ENCODE data around the gene PROSER1. TPM values are rescaled to one million over a fixed set of nuclear protein-coding genes. Genes with fewer than 3 reads are reported as not detected.
A peak's percentile ranks its signal among the peaks of the same experiment; 100 is the strongest.

PROSER1 gene
- total and polyA plus RNA-seq, 9 of the 15 experiments (the other 6 are each of a cell fraction or from before 2014, with no cell fraction given) = 9.2 to 36.2 (median 10.4) TPM

- BruUV-seq (replicated peaks) = no TSS peak
- no peak overlapping the region for H3K4me2 ChIP-seq (ENCODE audit: insufficient read depth, low read length)
- no peaks in the 10 kb centered on the region for H3K9me1 ChIP-seq (ENCODE audit: control insufficient read depth, insufficient read depth, low read length)
- H3K27me3 ChIP-seq (ENCODE audit: control insufficient read depth in 2 of 2, insufficient read depth in 2 of 2, low read length in 2 of 2) = no peaks in the 10 kb centered on the region
- ATAC-seq (peak; percentile 66), FAIRE-seq (no peak), DNase-seq (ENCODE audit: extremely low read depth in 1 of 4, low spot score in 3 of 4) (peak in 1 of 4 experiments; percentile 12)
- no peaks in the 10 kb centered on the region for H4K20me1 ChIP-seq (replicated peaks; ENCODE audit: control insufficient read depth, insufficient read depth, low read length)
- no peak overlapping the region for H2AFZ ChIP-seq (ENCODE audit: low read depth, low read length)
- intact Hi-C loops (cut with micrococcal nuclease) (no loop called here), in situ Hi-C loops (cut with MboI) (no loop called here)
- no peaks in the 10 kb centered on the region for H3K4me1 ChIP-seq (replicated peaks in 1 of 2; ENCODE audit: control insufficient read depth in 2 of 2, insufficient read depth in 2 of 2, low read length in 2 of 2)
- no peak overlapping the region for H3K4me3 ChIP-seq
- ChIA-PET CTCF (ENCODE audit: low intra/inter-chr PET ratio) (no interaction called here), POLR2A (no interaction called here)
- no peaks in the 10 kb centered on the region for H3K9me3 ChIP-seq (replicated peaks; ENCODE audit: control insufficient read depth, insufficient read depth, low read depth, low read length)
- H3K36me3 ChIP-seq (ENCODE audit: control insufficient read depth, insufficient read depth, low read length) = peaks cover 77% of the 10 kb centered on the region
- no peak overlapping the region for H3K9ac ChIP-seq (ENCODE audit: insufficient read depth in 1 of 2, low read depth in 2 of 2, low read length in 2 of 2)
- H3K79me2 ChIP-seq (ENCODE audit: control insufficient read depth, insufficient read depth, low read length) = no peaks in the 10 kb centered on the region
- WGBS (ENCODE audit: insufficient coverage, low coverage, missing lambda C conversion rate) = 87% methylated on average over 7 of the region's 7 CpGs
- H3K27ac ChIP-seq (ENCODE audit: extremely low read depth, low read depth, low read length) = no peak overlapping the region
- TF ChIP-seq CBFB (CRISPR knock-in tag; IDR thresholded peaks at IDR 0.05) (no peak), ZNF445 (CRISPR knock-in tag; IDR thresholded peaks at IDR 0.05; ENCODE audit: low read depth) (no peak), CREB5 (CRISPR knock-in tag; IDR thresholded peaks at IDR 0.05) (no peak), DPF2 (IDR thresholded peaks at IDR 0.05) (no peak), ELF1 (tag; IDR thresholded peaks at IDR 0.05) (no peak), ELK3 (CRISPR knock-in tag; IDR thresholded peaks at IDR 0.05) (no peak), ZBTB40 (IDR thresholded peaks at IDR 0.05) (no peak), ZBTB40 (CRISPR knock-in tag; IDR thresholded peaks at IDR 0.05) (no peak), JUNB (CRISPR knock-in tag; conservative IDR thresholded peaks at IDR 0.05) (no peak), CGGBP1 (CRISPR knock-in tag; IDR thresholded peaks at IDR 0.05) (no peak)
These were observed 25.3 kb downstream of the PROSER1 start for GRCh38 chr13:39012608-39013007.
